IMR-90 (cell line): ENCODE results near the gene SRGAP3.

Experiments used
- CTCF ChIP-seq: conservative IDR thresholded peaks from 2 replicates; pipeline ENCODE4 v1.5.1; 2012; ENCODE audit warnings: mild to moderate bottlenecking, low read depth, low read length, improper control_type of control experiment
- MAFK ChIP-seq: IDR thresholded peaks from 2 replicates; pipeline ENCODE4 v1.6.1; 2012; ENCODE audit warnings: low read depth, low read length, improper control_type of control experiment
- NFE2L2 ChIP-seq: fragments of 150-350 bp; IDR thresholded peaks from 2 replicates; pipeline ENCODE4 v1.6.1; 2016; ENCODE audit warnings: low read depth, mild to moderate bottlenecking, low read length
- POLR2A ChIP-seq: IDR thresholded peaks from 2 replicates; pipeline ENCODE4 v1.6.1; 2012; ENCODE audit warnings: mild to moderate bottlenecking, low read depth, low read length
- RAD21 ChIP-seq: IDR thresholded peaks from 2 replicates; pipeline ENCODE4 v1.6.1; 2012; ENCODE audit warnings: low read length, improper control_type of control experiment
- TF ChIP-seq, protein P1 (sequence below): fragments of 150-350 bp; IDR thresholded peaks from 2 replicates; pipeline ENCODE4 v1.6.1; 2016; ENCODE audit warnings: low read depth, mild to moderate bottlenecking, low read length, moderate library complexity, borderline replicate concordance

GRCh38 chr3:9068051-9068450 is 181.4 kb downstream of the SRGAP3 start:
- no peak for TF ChIP-seq POLR2A
- no peak for TF ChIP-seq CTCF
- no peak for TF ChIP-seq RAD21
- TF ChIP-seq NFE2L2 = no peak
- no peak for TF ChIP-seq MAFK
- TF ChIP-seq, protein P1, sequence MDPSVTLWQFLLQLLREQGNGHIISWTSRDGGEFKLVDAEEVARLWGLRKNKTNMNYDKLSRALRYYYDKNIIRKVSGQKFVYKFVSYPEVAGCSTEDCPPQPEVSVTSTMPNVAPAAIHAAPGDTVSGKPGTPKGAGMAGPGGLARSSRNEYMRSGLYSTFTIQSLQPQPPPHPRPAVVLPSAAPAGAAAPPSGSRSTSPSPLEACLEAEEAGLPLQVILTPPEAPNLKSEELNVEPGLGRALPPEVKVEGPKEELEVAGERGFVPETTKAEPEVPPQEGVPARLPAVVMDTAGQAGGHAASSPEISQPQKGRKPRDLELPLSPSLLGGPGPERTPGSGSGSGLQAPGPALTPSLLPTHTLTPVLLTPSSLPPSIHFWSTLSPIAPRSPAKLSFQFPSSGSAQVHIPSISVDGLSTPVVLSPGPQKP = no peak
